RCC 7860 (cell line): ENCODE measurements around the gene ROR2.

Source experiments
- DNase-seq: peaks from one replicate; pipeline ENCODE4 v3.0.0-alpha.2; 2015; ENCODE audit warnings: low spot score
- FAIRE-seq: peaks from 2 replicates; lab custom pipeline; 2012; peaks lifted over from hg19 to GRCh38; lab: Jason Lieb, UNC

The ROR2 gene

GRCh38 chr9:91844701-91845291 lies 105.2 kb downstream of the ROR2 start:
- FAIRE-seq = no peak
- DNase-seq = no peak

DNA sequence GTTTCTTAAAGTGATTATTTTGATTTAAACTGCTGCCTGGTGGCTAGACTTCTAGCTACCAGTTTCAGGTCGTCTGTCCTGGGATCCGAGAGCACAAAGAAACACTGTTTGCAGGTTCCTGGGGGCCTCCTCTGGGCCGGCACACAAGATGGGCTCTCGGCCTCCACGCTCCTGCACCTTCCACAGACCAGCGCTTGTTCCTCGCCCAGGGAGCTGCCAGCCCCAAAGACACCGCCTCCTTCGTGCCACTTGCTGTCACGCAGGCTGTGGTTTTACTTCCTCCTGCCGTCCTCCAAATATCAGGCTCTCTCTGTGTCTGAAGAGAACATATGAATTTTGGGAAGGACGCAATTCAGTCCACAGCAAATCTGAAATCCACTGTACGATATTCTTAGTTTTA lies 105.8 kb downstream of the ROR2 start:
- DNase-seq (no peak), FAIRE-seq (no peak)

DNA sequence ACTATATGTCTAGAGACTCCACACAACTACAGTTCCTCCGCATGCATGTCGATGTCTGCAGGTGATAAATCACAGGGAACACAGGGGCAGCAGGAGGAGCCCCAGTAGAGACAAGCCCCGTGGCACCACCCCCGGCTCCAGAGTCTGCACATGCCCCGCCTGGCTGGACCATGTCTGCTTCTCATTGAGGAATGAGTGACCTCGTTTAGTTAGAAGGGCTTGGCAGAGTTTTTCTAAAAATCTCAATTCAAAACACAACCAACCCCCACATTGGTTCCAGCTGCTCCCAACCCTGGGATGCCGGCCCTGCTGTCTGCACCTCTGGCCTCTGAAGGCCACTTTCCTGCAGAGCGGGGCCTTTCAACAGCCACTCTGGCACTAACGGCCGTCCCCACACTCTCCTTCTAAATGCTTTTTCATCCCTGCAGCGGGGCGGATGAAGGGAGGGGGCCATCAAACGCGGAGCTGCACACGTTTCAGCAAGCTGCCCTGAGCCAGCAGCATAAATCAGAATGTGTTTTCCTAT lies 106.3 kb downstream of the ROR2 start:
- no peak for FAIRE-seq

GRCh38 chr9:91843093-91843492 lies 106.9 kb downstream of the ROR2 start:
- FAIRE-seq (no peak), DNase-seq (no peak)

More for the DNA sequence above, 106.3 kb downstream of the ROR2 start:
- no peak for DNase-seq

DNA sequence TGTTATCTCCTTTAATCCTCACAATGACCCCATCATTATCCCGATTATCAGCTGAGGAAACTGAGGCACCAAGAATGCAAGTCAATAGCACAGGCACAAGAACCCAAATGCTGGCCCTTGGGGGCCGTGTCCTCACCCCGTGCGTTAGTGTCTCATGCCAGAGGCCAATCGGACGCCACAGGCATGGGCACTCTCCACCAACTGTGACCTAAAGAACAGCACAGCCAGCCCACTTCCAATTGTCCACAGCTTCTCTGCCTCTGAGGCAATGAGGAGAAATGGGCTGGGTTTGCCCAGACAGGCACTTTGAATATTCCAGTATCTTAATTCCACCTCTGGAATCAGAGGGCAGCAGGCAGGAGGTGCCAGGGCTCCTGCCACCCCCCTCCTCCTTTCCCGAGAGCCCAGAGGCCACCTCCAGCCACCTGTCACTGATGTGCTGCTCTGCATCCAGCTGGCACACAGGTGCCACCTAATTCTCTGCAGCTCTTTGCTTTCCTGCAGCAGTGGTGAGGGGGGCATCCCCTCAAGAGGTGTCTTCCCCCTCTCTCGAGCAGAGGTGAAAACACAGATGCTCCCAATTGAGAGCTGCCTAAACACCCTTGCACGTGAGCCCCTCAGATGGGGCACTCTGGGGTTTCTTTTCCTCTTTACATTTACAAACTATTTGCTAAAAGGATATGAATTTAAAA lies 107.5 kb downstream of the ROR2 start:
- DNase-seq = no peak
- no peak for FAIRE-seq

DNA sequence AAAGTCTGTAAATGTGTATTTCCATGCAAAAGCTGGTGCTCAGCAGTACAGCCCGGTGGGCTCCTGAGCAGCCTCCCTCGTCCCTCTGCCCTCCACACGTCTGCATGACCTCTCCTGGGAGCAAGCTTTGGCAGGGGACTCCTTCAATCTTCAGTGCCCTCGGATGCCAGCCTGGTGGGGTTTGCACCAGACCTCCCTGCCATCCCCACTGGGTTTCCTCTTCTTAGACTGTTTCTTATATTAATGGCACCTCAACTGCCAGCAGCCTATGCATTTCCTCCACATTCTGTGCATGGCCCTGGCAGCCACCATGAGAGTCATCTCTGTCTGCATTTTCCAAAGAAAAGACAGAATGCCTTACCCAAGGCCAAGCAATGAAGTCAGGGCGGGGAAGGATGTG lies 108.4 kb downstream of the ROR2 start:
- FAIRE-seq = no peak
- no peak for DNase-seq

DNA sequence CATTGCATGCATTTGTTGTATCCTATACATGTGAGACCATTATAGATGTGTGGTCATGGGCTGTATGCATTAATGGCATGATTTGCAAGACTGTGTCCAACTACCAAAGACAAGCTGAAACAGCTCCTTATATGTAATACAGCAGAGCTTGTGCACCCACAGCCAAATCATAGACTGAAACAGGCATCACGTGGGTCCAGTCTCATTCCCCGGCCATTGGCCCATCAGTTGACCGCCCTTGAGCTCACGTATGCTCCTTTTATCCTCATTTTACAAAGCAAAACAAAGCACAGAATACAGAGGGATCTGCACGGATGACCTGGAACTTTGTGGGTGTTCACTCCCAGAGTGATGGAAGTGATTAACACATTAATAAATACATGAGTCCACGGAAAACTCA lies 109.1 kb downstream of the ROR2 start:
- FAIRE-seq (no peak), DNase-seq (no peak)

DNA sequence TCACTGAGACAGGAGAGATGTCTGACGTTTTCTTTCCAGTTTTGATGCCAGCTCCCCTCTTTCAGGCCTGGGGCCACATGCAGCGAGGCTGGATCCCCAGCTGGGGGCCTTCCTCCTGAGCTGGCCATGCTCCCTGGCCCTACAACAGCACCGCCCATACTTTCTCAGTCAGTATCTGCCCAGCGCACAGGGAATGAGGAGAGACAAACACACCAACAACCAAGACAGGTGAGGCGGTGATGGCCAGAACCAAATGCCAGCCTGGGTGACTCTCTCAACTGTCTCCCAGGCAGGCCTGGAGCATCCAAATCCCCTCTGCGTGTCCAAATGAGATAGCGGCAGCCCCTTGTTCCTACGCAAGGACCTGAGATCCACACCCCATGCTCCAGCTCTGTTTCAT lies 109.6 kb downstream of the ROR2 start:
- FAIRE-seq = no peak
- DNase-seq = no peak

DNA sequence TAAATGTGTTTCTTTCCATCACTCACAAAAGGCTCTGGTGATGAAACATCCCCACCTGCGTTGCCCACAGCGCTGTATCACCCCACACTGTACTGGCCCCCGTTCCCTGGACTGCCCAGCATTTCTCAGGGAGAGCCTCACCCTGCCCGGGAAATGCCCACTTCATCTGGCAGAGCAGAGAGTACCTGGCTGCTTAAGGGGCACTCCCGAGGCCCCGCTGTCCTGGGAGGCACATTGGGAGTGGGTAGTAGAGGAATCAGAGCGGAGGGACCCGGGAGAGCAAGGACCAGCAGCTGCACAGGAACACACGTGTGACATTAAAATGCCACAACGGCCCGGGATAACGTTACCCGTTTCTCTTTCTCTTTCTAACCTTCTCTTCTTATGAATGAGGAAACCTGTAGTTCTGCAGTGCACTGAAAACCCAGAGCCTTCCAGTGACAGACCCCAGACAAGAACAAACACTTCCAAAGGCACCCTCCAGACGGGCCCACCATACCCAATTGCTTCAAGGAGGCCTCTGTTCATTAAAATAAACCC lies 110.0 kb downstream of the ROR2 start:
- no peak for FAIRE-seq
- DNase-seq = no peak

DNA sequence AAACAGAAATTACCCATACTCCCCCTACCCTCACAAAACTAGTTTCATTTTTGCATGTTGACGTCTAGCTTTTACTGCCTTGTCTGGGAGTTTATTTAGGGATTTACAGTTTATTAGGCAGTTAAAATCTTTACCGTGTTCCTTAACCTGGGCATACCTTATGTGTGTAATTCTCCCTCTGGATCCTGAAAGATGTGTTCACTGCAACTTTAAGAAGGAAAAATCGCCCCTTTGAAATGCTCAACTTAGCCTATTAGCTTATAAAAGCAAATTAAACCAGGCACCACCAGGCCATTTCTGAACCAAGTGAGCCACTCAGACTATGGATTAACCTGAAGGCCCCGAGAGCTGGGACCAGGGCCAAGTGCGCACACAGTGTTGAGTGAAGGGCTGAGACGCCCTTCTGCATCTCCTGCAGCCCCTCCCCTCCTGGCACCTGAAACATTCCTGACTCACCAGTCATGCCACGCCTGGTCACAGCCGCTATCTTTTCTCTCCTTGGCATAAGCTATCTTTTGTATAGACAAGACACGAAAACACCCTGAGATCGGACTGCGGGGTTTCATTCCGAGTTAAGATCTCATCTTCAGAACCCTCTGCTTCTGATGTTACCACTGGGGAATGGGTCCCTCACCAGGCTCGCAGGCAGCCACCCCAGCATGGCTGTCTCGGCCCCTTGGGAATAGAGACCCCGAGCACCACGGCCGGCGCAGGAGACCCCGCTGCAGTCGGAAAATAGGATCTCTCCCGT lies 111.9 kb downstream of the ROR2 start:
- FAIRE-seq = peak; percentile 65
- peak; percentile 42 for DNase-seq

DNA sequence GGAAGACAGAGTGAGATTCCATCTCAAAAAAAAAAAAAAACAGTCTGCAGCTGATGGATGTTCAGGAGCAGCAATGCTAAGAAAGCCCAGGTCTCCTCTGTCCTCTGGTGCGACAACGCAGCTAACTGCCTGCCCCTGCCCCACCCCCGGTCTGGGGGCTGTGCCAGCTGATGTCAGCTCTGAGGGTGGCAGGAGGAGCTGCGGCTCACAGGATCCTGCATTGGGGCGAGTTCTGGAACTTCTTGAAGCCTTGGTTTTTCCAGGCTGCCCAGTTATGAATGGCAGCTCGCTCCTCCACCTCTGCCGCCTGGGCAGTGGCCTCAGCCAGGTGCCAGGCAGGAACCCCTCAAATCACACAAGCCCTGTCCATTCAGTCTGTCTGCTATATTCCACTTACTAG lies 113.5 kb downstream of the ROR2 start:
- DNase-seq (no peak), FAIRE-seq (no peak)

- FAIRE-seq = no peak
- no peak for DNase-seq
These were observed 114.4 kb downstream of the ROR2 start for GRCh38 chr9:91835632-91836031.

- FAIRE-seq (no peak), DNase-seq (no peak)
These were observed 114.8 kb downstream of the ROR2 start for GRCh38 chr9:91835216-91835615.

GRCh38 chr9:91834740-91835139 lies 115.3 kb downstream of the ROR2 start:
- DNase-seq (no peak), FAIRE-seq (no peak)

GRCh38 chr9:91833878-91834255 lies 116.2 kb downstream of the ROR2 start:
- DNase-seq = no peak
- no peak for FAIRE-seq

DNA sequence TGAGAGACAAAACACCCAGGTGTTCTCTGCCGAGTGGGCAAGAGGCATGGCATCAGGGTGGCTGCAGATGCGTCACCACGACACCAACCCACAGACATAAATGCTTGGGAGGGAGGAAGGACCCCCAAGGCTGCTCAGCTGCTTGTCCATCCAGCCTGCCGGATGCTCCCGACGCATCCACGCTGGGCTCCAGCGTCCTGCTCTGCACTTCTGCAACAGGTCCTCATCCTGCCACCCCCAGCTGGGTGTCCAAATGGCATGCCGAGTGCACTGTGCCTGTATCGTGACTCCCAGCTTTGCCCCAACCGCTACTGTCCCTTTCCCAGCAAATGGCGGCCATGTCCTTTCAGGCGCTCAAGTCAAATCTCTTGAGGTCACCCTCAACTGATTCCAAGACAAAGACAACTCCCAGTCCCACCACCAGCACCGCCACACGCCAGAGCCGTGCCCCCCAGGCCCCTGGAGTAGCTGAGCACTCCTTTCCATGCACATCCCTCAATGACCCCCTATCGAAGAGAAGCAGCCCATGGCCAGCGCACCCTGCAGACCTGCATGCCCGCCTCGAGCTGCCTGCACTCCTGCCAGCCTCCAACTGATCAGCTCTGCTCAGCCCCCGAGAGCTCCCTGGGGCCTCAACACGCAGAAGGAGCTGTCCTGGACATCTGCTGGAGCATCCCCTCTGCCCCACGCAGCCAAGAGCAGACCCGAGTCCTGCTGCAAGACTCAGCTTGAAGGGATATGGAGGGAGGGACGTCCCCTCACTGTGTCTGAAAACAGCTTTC lies 116.7 kb downstream of the ROR2 start:
- no peak for DNase-seq
- no peak for FAIRE-seq

- FAIRE-seq = no peak
- DNase-seq = no peak
These were observed 117.7 kb downstream of the ROR2 start for GRCh38 chr9:91832322-91832721.

GRCh38 chr9:91825866-91826265 lies 124.2 kb downstream of the ROR2 start:
- FAIRE-seq (no peak), DNase-seq (no peak)

DNA sequence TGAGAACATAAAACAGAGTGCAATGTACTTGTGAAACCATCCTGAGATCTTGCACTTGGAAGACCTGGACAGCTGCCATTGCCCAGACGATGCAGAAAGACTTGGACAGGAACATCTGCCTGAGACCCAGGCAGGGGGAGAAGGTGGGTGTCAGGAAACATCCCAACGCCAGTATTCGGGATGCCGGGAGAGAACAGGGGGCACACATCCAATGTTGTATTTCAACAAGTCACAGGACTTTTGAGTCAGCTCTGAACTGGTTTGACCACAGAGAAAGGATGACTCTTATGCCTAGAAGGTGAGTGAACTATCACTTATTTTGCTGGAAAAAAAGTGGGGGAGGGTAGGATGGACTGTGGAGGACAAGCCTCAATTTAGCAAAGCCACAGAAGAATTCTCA lies 124.6 kb downstream of the ROR2 start:
- peak; percentile 35 for FAIRE-seq
- DNase-seq = no peak

DNA sequence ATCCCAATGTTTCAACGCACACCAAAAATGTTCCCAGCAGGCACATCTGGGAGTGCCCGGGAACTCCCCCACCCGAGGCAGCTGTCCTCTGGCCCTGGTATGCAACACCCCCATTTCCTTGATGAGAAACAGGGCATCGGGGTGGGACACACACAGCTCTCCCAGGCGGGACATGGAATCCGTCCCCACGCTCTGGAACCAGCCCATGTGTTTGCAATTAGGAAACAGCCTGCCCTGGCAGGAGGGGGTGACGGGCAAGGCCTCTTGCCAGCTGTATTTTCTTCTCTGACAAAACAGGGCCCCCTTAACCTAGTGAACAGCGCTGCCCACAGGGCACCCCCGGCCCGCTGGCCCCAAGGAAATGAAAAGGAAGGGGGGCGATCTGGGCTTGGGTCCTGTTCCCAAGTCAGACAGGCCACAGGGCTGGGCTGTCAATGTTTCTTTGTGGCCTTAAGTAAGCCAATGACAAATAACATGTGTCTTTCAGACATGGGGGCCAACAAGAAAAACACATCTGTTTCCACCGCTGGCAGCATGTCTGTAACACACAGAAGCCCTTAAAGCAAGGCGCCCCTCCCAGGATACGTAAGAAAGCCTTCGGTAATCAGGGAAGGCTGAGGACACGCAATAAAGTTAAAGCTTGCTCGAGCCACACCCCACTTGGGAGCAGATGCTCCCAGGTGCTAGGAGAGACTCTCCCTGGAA lies 125.3 kb downstream of the ROR2 start:
- no peak for DNase-seq
- FAIRE-seq = no peak
